Natural killer cell (primary cell): ENCODE measurements around the gene ZNF148. TPM values are rescaled to one million over a fixed set of nuclear protein-coding genes. Genes with fewer than 3 reads are reported as not detected.
A peak's percentile ranks its signal among the peaks of the same experiment; 100 is the strongest.

Experiments used
- ATAC-seq, 3 donors: fragments of 150-1000 bp in 2 of 3; fragments of 200-7000 bp in 1 of 3; cut with Tn5 transposase; 1 replicate in 1 of 3; 2 replicates in 2 of 3; pipeline ENCODE4 v1.10.0; 2021; ENCODE audit warnings: mild to moderate bottlenecking in 2 of 3, moderate library complexity in 2 of 3
- DNase-seq, 2 donors: peaks; one replicate each; pipeline versions ENCODE4 v3.0.0 to v3.0.0-alpha.2; 2013 to 2021; ENCODE audit warnings: mixed read lengths in 1 of 2
- H3K27ac ChIP-seq: one replicate; pipeline ENCODE4 v1.5.1; 2013; ENCODE audit warnings: mild to moderate bottlenecking, low read length
- H3K27me3 ChIP-seq: one replicate; pipeline ENCODE4 v1.6.1; 2013; ENCODE audit warnings: low read length; ENCODE audit not compliant: control insufficient read depth, insufficient read depth
- H3K36me3 ChIP-seq: one replicate; pipeline ENCODE4 v1.6.1; 2013; ENCODE audit warnings: low read length; ENCODE audit not compliant: control insufficient read depth, insufficient read depth
- H3K4me1 ChIP-seq: one replicate; pipeline ENCODE4 v1.6.1; 2013; ENCODE audit warnings: low read length; ENCODE audit not compliant: control insufficient read depth, insufficient read depth
- H3K4me3 ChIP-seq: one replicate; pipeline ENCODE4 v1.5.1; 2013; ENCODE audit warnings: low read length
- H3K9me3 ChIP-seq: one replicate; pipeline ENCODE4 v1.6.1; 2013; ENCODE audit warnings: low read length; ENCODE audit not compliant: control insufficient read depth, insufficient read depth
- H3K27ac Mint-ChIP-seq, 2 donors: one replicate each; pipeline ENCODE4 v1.8.0; 2022; ENCODE audit warnings: mild to moderate bottlenecking in 2 of 2, mixed read lengths in 2 of 2, moderate library complexity in 1 of 2
- H3K27me3 Mint-ChIP-seq, 2 donors: one replicate each; pipeline ENCODE4 v1.8.0; 2022; ENCODE audit warnings: low read depth in 2 of 2, mixed read lengths in 2 of 2
- H3K36me3 Mint-ChIP-seq: one replicate; pipeline ENCODE4 v1.8.0; 2022; ENCODE audit warnings: mixed read lengths
- H3K4me1 Mint-ChIP-seq, 2 donors: one replicate each; pipeline ENCODE4 v1.8.0; 2022; ENCODE audit warnings: mixed read lengths in 2 of 2
- H3K4me3 Mint-ChIP-seq: one replicate; pipeline ENCODE4 v1.8.0; 2022; ENCODE audit warnings: mild to moderate bottlenecking, moderate library complexity, mixed read lengths
- H3K9me3 Mint-ChIP-seq, 2 donors: one replicate each; pipeline ENCODE4 v1.8.0; 2022; ENCODE audit warnings: mixed read lengths in 2 of 2
- WGBS: methylation state at CpG from one replicate; pipeline ENCODE4 v1.1.7; 2013; ENCODE audit warnings: missing lambda C conversion rate; ENCODE audit not compliant: insufficient coverage; 5-methylcytosine and 5-hydroxymethylcytosine counted together
- intact Hi-C: fragments of 100-400 bp; cut with micrococcal nuclease; formaldehyde crosslinking; loops from one replicate; pipeline ENCODE4 v1.14.2; 2022
- total RNA-seq, 4 donors: library from RNA; stranded (reverse); fragments of 120-200 nt in 1 of 4; gene quantifications; one replicate each; pipeline versions ENCODE4 v1.2.3 to v1.2.4, GENCODE V29; 2013 to 2022
- TF ChIP-seq, protein P1 (sequence below): fragments of 200-600 bp; IDR thresholded peaks from one replicate; pipeline ENCODE4 v1.8.0; 2022; ENCODE audit warnings: antibody characterized with exemption

The ZNF148 gene
- total RNA-seq, 3 donors from 2014 or later (not counting 1 experiment from before 2014, with no cell fraction given): 61.1 to 72.5 (median 62.8) TPM

DNA sequence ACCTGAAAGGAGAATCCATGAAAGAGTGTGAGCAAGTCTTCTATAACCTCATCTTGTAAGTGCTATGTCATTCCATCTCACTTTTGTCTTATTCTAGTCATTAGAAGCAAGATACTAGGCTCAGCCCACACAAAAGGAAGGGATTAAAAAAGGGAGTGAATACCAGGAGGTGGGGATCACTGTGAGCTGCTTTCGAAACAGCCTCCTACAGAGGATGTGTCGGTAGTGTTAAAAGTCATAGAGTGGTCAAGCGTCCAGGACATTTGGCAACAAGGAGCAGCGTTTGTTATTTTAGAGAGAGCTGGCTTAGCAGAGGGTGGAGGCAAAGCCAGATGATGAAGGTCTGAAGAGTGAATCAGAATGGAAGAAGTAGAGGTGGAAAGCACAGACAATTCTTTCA lies 11.7 kb upstream of the ZNF148 start:
- H3K27me3 Mint-ChIP-seq: peaks cover 15 to 18% of the 10 kb centered on the region in 2 donors
- Histone ChIP-seq H3K4me1 (peaks cover 9% of the 10 kb centered on the region), H3K36me3 (no peaks in the 10 kb centered on the region), H3K4me3 (no peak overlapping the region), H3K9me3 (no peaks in the 10 kb centered on the region), H3K27ac (no peak overlapping the region), H3K27me3 (peaks cover 2% of the 10 kb centered on the region)
- ATAC-seq (no peak), DNase-seq (no peak)
- TF ChIP-seq, protein P1, sequence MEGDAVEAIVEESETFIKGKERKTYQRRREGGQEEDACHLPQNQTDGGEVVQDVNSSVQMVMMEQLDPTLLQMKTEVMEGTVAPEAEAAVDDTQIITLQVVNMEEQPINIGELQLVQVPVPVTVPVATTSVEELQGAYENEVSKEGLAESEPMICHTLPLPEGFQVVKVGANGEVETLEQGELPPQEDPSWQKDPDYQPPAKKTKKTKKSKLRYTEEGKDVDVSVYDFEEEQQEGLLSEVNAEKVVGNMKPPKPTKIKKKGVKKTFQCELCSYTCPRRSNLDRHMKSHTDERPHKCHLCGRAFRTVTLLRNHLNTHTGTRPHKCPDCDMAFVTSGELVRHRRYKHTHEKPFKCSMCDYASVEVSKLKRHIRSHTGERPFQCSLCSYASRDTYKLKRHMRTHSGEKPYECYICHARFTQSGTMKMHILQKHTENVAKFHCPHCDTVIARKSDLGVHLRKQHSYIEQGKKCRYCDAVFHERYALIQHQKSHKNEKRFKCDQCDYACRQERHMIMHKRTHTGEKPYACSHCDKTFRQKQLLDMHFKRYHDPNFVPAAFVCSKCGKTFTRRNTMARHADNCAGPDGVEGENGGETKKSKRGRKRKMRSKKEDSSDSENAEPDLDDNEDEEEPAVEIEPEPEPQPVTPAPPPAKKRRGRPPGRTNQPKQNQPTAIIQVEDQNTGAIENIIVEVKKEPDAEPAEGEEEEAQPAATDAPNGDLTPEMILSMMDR: no peak
- WGBS: 94% methylated on average over 4 of the region's 4 CpGs
- intact Hi-C loops: no loop called here
- H3K4me3 Mint-ChIP-seq: no peak overlapping the region
- H3K9me3 Mint-ChIP-seq: no peaks in the 10 kb centered on the region
- H3K27ac Mint-ChIP-seq: no peak overlapping the region
- H3K36me3 Mint-ChIP-seq: no peaks in the 10 kb centered on the region
- H3K4me1 Mint-ChIP-seq: peaks cover 8 to 9% of the 10 kb centered on the region in 2 donors

DNA sequence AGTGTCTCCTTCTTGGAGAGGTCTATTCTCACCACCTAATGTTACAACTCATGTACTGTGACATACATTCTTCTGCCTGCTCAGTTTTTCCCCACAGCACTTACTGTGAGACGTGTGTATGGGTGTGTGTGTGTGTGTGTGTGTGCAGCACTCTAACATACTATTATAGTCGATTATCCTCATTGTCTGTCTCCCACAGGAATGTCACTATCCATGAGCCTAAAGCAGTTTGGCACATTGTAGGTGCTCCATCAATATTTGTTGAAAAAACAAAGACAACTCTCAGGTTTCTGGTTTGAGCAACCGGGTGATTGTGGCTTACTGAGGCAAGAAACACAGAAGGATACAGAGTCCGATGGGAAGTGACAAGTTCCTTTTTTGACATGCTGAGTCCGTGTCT lies 8.6 kb upstream of the ZNF148 start:
- Mint-ChIP-seq H3K9me3 (no peaks in the 10 kb centered on the region), H3K4me3 (no peak overlapping the region), H3K27me3 (peaks cover 18 to 19% of the 10 kb centered on the region in 2 donors), H3K27ac (no peak overlapping the region), H3K4me1 (peaks cover 0 to 5% of the 10 kb centered on the region in 2 donors), H3K36me3 (no peaks in the 10 kb centered on the region)
- no peak for DNase-seq
- 53% methylated on average over 3 of the region's 5 CpGs for WGBS
- no peaks in the 10 kb centered on the region for H3K36me3 ChIP-seq
- no peak overlapping the region for H3K4me3 ChIP-seq
- no peaks in the 10 kb centered on the region for H3K9me3 ChIP-seq
- intact Hi-C loops: no loop called here
- H3K4me1 ChIP-seq: peaks cover under 1% of the 10 kb centered on the region
- no peak for ATAC-seq
- H3K27me3 ChIP-seq: peaks cover 2% of the 10 kb centered on the region
- TF ChIP-seq, protein P1: no peak
- H3K27ac ChIP-seq: no peak overlapping the region

DNA sequence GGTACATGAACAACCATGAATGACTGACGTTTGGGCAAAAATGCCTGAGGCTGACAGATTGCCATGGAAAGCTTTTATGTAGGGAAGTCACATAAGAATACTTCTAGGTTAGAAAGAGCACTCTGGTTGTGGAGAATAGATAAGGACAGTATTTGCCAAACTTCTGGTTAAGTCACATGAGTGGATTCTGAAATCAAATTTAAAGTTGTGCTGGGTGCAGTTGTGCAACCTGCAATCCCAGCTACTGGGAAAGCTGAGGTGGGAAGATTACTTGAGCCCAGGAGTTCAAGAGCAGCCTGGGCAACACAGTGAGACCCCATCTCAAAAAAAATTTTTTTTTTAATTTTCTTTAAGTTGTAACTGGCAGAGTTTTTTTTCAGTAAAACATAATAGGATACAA lies 7.2 kb upstream of the ZNF148 start:
- TF ChIP-seq, protein P1: no peak

DNA sequence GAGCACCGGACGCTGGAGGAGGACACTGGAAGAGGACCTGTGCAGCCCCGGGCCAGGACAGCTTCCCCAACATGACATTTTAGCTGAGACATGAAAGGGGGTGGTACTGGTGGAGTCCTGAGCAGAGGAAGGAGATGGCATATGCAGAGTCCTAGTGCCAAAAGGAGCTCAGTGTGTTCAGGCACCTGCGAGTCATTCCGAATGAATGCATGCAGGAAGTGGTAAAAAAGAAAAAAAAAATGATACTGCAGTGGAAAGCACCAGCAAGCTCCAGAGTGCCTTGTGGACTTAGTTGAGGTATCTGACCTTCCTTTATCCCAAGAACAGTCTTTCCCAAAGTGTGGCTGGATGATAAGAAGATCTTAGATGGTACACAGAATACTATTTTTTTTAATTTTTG lies 6.6 kb upstream of the ZNF148 start:
- no peaks in the 10 kb centered on the region for H3K36me3 ChIP-seq
- H3K27ac Mint-ChIP-seq: no peak overlapping the region
- intact Hi-C loops: no loop called here
- H3K4me1 Mint-ChIP-seq: peaks cover 0 to 5% of the 10 kb centered on the region in 2 donors
- H3K9me3 ChIP-seq: no peaks in the 10 kb centered on the region
- TF ChIP-seq, protein P1: no peak
- ATAC-seq: peak in 2 of 3 donors; percentile 25 to 36
- DNase-seq: peak in 1 of 2 donors; percentile 55
- H3K9me3 Mint-ChIP-seq: no peaks in the 10 kb centered on the region
- WGBS: 40% methylated on average over 5 of the region's 5 CpGs
- no peak overlapping the region for H3K4me3 ChIP-seq
- no peaks in the 10 kb centered on the region for H3K36me3 Mint-ChIP-seq
- peaks cover 2% of the 10 kb centered on the region for H3K27me3 ChIP-seq
- H3K27ac ChIP-seq: no peak overlapping the region
- H3K27me3 Mint-ChIP-seq: peaks cover 18 to 19% of the 10 kb centered on the region in 2 donors
- H3K4me3 Mint-ChIP-seq: no peak overlapping the region
- no peaks in the 10 kb centered on the region for H3K4me1 ChIP-seq

More for the DNA sequence above, 7.2 kb upstream of the ZNF148 start:
- ATAC-seq: no peak
- H3K9me3 Mint-ChIP-seq: no peaks in the 10 kb centered on the region
- 84% methylated on average over 1 of the region's 1 CpG for WGBS
- peaks cover 2% of the 10 kb centered on the region for H3K27me3 ChIP-seq
- no peak for DNase-seq
- no peak overlapping the region for H3K27ac Mint-ChIP-seq
- no peak overlapping the region for H3K27ac ChIP-seq
- intact Hi-C loops: no loop called here
- H3K36me3 Mint-ChIP-seq: no peaks in the 10 kb centered on the region
- H3K36me3 ChIP-seq: no peaks in the 10 kb centered on the region
- H3K4me3 Mint-ChIP-seq: no peak overlapping the region
- no peaks in the 10 kb centered on the region for H3K4me1 ChIP-seq
- H3K9me3 ChIP-seq: no peaks in the 10 kb centered on the region
- peaks cover 0 to 5% of the 10 kb centered on the region in 2 donors for H3K4me1 Mint-ChIP-seq
- peaks cover 18 to 19% of the 10 kb centered on the region in 2 donors for H3K27me3 Mint-ChIP-seq
- H3K4me3 ChIP-seq: no peak overlapping the region
